Endodermal cell (in vitro differentiated cells): ENCODE results near the gene LRP8. TPM values are rescaled to one million over a fixed set of nuclear protein-coding genes. Genes with fewer than 3 reads are reported as not detected.

Experiments used
- DNase-seq: peaks from one replicate; pipeline ENCODE4 v3.0.0-alpha.2; 2017
- H3K27ac ChIP-seq: 2 replicates; pipeline ENCODE4 v1.5.1; 2013; ENCODE audit warnings: mild to moderate bottlenecking, low read depth, low read length, moderate library complexity
- H3K27me3 ChIP-seq: 2 replicates; pipeline ENCODE4 v1.6.1; 2013; ENCODE audit warnings: mild to moderate bottlenecking, low read length, moderate library complexity; ENCODE audit not compliant: insufficient read depth, control insufficient read depth, poor library complexity, severe bottlenecking
- H3K36me3 ChIP-seq: 2 replicates; pipeline ENCODE4 v1.7.0; 2013; ENCODE audit warnings: mild to moderate bottlenecking, low read length, moderate library complexity; ENCODE audit not compliant: control insufficient read depth, insufficient read depth
- H3K4me1 ChIP-seq: one replicate; pipeline ENCODE4 v1.7.0; 2013; ENCODE audit warnings: low read length; ENCODE audit not compliant: control insufficient read depth, insufficient read depth
- H3K4me3 ChIP-seq: 2 replicates; pipeline ENCODE4 v1.5.1; 2013; ENCODE audit warnings: mild to moderate bottlenecking, low read length, moderate library complexity
- H3K9ac ChIP-seq: 2 replicates; pipeline ENCODE4 v1.6.1; 2013; ENCODE audit warnings: mild to moderate bottlenecking, low read length, moderate library complexity; ENCODE audit not compliant: poor library complexity, severe bottlenecking; ENCODE audit errors: extremely low read depth
- H3K9me3 ChIP-seq: 2 replicates; pipeline ENCODE4 v1.6.1; 2013; ENCODE audit warnings: mild to moderate bottlenecking, low read length, moderate library complexity; ENCODE audit not compliant: control insufficient read depth
- H3K27ac Mint-ChIP-seq: 2 replicates; pipeline ENCODE4 v1.8.0; 2020; ENCODE audit warnings: mixed read lengths
- H3K27me3 Mint-ChIP-seq: 2 replicates; pipeline ENCODE4 v1.8.0; 2021; ENCODE audit warnings: mild to moderate bottlenecking, mixed read lengths; ENCODE audit not compliant: insufficient read depth
- H3K36me3 Mint-ChIP-seq: 2 replicates; pipeline ENCODE4 v1.8.0; 2020; ENCODE audit warnings: low read depth, mixed read lengths
- H3K4me1 Mint-ChIP-seq: 2 replicates; pipeline ENCODE4 v1.8.0; 2020; ENCODE audit warnings: mixed read lengths
- H3K4me3 Mint-ChIP-seq: 2 replicates; pipeline ENCODE4 v1.8.0; 2020; ENCODE audit warnings: mild to moderate bottlenecking, moderate library complexity, mixed read lengths
- H3K9me3 Mint-ChIP-seq: 2 replicates; pipeline ENCODE4 v1.8.0; 2020; ENCODE audit warnings: mild to moderate bottlenecking, mixed read lengths
- WGBS, 2 experiments: methylation state at CpG; one replicate each; pipeline versions ENCODE4 v1.1.5 to v1.1.7; 2013; ENCODE audit warnings: missing lambda C conversion rate in 2 of 2, mixed read lengths in 1 of 2; ENCODE audit not compliant: insufficient coverage in 1 of 2, insufficient read length in 1 of 2; 5-methylcytosine and 5-hydroxymethylcytosine counted together
- total RNA-seq, 2 donors: library from RNA; stranded (reverse); fragmentation: NEBNext Ultra II Directional in 1 of 2; extraction: Animal tissue kit (Norgen Biotek cat#: 25700) in 1 of 2; gene quantifications; 2 replicates in 1 of 2; 3 replicates in 1 of 2; pipeline ENCODE4 v1.2.1, GENCODE V29; 2021
- TF ChIP-seq, protein P1 (sequence below): fragments of 200-600 bp; sonication (generic); conservative IDR thresholded peaks from 2 replicates; pipeline ENCODE4 v1.5.0; 2021; ENCODE audit warnings: antibody characterized with exemption, mild to moderate bottlenecking

Gene LRP8
- total RNA-seq, 2 donors from 2014 or later: 29.1 to 39.6 TPM

DNA sequence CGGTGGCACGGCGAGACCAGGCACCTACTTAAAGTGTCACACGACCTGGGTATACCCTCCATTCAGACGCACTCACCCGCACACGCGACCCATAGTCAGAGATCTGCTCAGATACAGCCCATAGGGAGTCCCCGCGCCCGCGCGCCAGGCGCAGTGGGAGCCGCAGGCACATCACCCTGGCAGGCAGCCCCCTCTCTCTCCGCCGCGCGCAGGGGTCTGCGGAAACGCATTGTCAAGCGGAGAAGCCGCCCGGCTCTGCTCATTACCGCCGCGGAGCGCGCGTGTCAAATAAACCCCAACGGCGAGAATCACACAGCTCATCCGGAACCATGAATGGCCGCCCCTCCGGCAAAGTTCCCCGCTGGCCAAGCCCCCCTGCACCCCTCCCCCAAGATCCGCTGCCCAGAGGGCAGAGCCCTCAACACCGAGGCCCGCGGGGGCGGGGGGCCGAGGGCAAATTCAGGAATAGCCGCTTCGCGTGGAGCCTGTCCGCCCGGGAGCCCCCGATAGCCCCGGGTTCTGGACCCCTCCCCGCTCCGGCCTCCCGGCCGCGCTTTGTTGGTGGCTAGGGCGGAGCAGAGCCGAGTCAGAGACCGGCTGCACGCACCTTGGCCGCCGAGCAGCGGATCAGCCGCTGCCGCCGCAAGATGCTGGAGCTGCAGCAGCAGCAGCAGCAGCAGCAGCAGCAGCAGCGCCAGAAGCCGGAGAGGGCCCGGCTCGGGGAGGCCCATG, 522 bp downstream of the LRP8 start:
- peak overlapping the region; percentile 81 for H3K27ac ChIP-seq
- H3K27me3 Mint-ChIP-seq: peaks cover 11% of the 10 kb centered on the region
- TF ChIP-seq, protein P1, sequence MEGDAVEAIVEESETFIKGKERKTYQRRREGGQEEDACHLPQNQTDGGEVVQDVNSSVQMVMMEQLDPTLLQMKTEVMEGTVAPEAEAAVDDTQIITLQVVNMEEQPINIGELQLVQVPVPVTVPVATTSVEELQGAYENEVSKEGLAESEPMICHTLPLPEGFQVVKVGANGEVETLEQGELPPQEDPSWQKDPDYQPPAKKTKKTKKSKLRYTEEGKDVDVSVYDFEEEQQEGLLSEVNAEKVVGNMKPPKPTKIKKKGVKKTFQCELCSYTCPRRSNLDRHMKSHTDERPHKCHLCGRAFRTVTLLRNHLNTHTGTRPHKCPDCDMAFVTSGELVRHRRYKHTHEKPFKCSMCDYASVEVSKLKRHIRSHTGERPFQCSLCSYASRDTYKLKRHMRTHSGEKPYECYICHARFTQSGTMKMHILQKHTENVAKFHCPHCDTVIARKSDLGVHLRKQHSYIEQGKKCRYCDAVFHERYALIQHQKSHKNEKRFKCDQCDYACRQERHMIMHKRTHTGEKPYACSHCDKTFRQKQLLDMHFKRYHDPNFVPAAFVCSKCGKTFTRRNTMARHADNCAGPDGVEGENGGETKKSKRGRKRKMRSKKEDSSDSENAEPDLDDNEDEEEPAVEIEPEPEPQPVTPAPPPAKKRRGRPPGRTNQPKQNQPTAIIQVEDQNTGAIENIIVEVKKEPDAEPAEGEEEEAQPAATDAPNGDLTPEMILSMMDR: no peak
- peaks cover 11% of the 10 kb centered on the region for H3K4me1 ChIP-seq
- WGBS, 2 experiments: 0 to 1% methylated on average over 33 to 68 of the region's 68 CpGs
- no peaks in the 10 kb centered on the region for H3K9me3 Mint-ChIP-seq
- peak overlapping the region; percentile 81 for H3K4me3 Mint-ChIP-seq
- peaks cover 31% of the 10 kb centered on the region for H3K4me1 Mint-ChIP-seq
- no peaks in the 10 kb centered on the region for H3K27me3 ChIP-seq
- peak overlapping the region; percentile 96 for H3K27ac Mint-ChIP-seq
- H3K9ac ChIP-seq: peak overlapping the region; percentile 44
- H3K9me3 ChIP-seq: no peaks in the 10 kb centered on the region
- DNase-seq: peak; percentile 76
- peaks cover 26% of the 10 kb centered on the region for H3K36me3 Mint-ChIP-seq
- peaks cover 23% of the 10 kb centered on the region for H3K36me3 ChIP-seq
- peak overlapping the region; percentile 88 for H3K4me3 ChIP-seq

DNA sequence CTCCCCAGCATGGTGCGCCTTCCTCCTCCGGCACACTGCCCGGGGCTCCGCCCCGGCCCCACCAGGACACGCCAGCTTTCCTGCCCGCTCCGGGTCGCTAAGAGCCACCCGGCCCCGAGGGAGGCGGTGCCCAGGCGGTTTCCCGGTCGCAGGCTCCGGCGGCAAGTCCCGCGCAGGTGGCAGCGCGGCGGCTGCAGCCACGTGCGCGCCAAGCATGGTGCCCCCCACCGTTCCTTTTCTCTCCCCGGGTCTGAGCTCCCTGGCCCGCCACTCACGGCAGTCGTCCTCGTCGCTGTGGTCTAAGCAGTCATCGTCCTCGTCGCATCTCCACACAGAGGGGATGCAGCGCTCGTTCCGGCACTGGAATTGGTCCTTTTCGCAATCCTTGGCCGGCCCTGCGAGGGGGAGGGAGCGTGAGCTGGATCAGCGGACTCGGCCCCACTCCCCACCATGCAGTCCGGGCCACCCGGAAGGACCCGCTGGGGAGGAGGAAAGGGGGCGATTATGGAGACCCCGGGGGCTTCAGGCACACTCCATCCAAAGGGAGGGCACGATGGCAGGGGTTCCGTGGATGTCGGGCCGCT, 1.2 kb downstream of the LRP8 start:
- Histone ChIP-seq H3K9me3 (no peaks in the 10 kb centered on the region), H3K36me3 (peaks cover 23% of the 10 kb centered on the region), H3K9ac (peak overlapping the region; percentile 44), H3K27me3 (no peaks in the 10 kb centered on the region), H3K4me1 (peaks cover 11% of the 10 kb centered on the region), H3K27ac (peak overlapping the region; percentile 81), H3K4me3 (peak overlapping the region; percentile 88)
- H3K4me3 Mint-ChIP-seq: peak overlapping the region; percentile 81
- peak overlapping the region; percentile 97 for H3K27ac Mint-ChIP-seq
- H3K9me3 Mint-ChIP-seq: no peaks in the 10 kb centered on the region
- TF ChIP-seq, protein P1: no peak
- H3K36me3 Mint-ChIP-seq: peaks cover 28% of the 10 kb centered on the region
- peaks cover 9% of the 10 kb centered on the region for H3K27me3 Mint-ChIP-seq
- peaks cover 36% of the 10 kb centered on the region for H3K4me1 Mint-ChIP-seq
- WGBS, 2 experiments: 0% methylated on average over 10 to 53 of the region's 53 CpGs
- DNase-seq: peak; percentile 77

DNA sequence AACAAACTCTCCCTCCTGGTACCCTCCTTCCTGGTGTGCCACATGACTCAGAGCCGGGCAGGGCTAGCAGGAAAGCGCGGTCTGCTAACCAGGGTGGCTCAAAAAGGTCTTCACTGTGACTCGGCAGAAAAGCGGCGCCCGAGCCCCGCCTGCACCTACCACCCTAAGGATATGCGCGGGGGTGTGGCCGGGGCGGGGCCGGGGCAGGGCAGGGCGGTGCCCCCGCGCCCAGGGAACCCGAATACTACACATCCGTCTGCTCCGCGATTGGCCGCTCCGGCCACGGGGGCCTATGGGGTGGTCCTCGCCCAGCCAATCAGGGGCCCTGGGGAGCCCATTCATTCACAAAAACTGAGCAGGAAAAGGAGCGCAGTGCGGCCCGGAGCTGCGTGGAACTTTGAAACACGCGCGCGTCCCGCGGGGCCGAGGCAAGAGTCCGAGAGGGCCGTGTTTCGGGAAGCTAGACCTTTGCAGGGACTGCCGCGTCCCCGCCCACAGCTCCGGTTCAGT, 1.7 kb downstream of the LRP8 start:
- H3K27ac ChIP-seq: peak overlapping the region; percentile 81
- peak overlapping the region; percentile 97 for H3K27ac Mint-ChIP-seq

More for the DNA sequence above, 1.7 kb downstream of the LRP8 start:
- H3K27me3 Mint-ChIP-seq: peaks cover 9% of the 10 kb centered on the region
- peak; percentile 99 for DNase-seq
- Histone ChIP-seq H3K9me3 (no peaks in the 10 kb centered on the region), H3K4me1 (peaks cover 11% of the 10 kb centered on the region), H3K36me3 (peaks cover 23% of the 10 kb centered on the region), H3K4me3 (peak overlapping the region; percentile 88), H3K9ac (peak overlapping the region; percentile 44), H3K27me3 (no peaks in the 10 kb centered on the region)
- H3K36me3 Mint-ChIP-seq: peaks cover 31% of the 10 kb centered on the region
- peaks cover 36% of the 10 kb centered on the region for H3K4me1 Mint-ChIP-seq
- WGBS, 2 experiments: 0 to 1% methylated on average over 15 to 42 of the region's 42 CpGs
- peak overlapping the region; percentile 81 for H3K4me3 Mint-ChIP-seq
- TF ChIP-seq, protein P1: no peak
- H3K9me3 Mint-ChIP-seq: no peaks in the 10 kb centered on the region
